GM12878 (cell line): Measurements from ENCODE around the gene BEND7. TPM values are rescaled to one million over a fixed set of nuclear protein-coding genes. Genes with fewer than 3 reads are reported as not detected.

Experiments
- ATAC-seq: fragments of 200-7000 bp; cut with Tn5 transposase; 3 replicates; pipeline ENCODE4 v1.9.1; 2020; ENCODE audit warnings: mild to moderate bottlenecking, moderate library complexity
- BruUV-seq: library from RNA; stranded (reverse); fragments of 400-500 nt; replicated peaks from 2 replicates; lab custom pipeline; 2021; lab: Mats Ljungman, UMichigan
- CTCF ChIA-PET: fragments of 300-600 bp; sonication (Branson Sonifier 250); formaldehyde crosslinking; extraction: SDS; loops from one replicate; lab custom pipeline; 2021; ENCODE audit warnings: inconsistent platforms; lab: Yijun Ruan, JAX
- POLR2A ChIA-PET: fragments of 350-600 bp; formaldehyde crosslinking; extraction: SDS; loops from one replicate; lab custom pipeline; 2021; ENCODE audit warnings: inconsistent platforms; lab: Charles Lee
- RAD21 ChIA-PET: fragments of 300-600 bp; sonication (Branson Sonifier 250); formaldehyde crosslinking; loops from one replicate; lab custom pipeline; 2023; ENCODE audit warnings: antibody characterized with exemption; ENCODE audit not compliant: unreplicated experiment; lab: Charles Lee
- SMC1A ChIA-PET: fragments of 300-600 bp; sonication (Branson Sonifier 250); formaldehyde crosslinking; loops from one replicate; lab custom pipeline; 2023; ENCODE audit not compliant: unreplicated experiment, uncharacterized antibody; lab: Charles Lee
- DNase-seq: peaks from one replicate; pipeline ENCODE4 v3.0.0-alpha.2; 2011; ENCODE audit warnings: low read depth, low spot score
- FAIRE-seq: peaks from 3 replicates; lab custom pipeline; 2011; peaks lifted over from hg19 to GRCh38; lab: Jason Lieb, UNC
- H2AFZ ChIP-seq: 2 replicates; pipeline ENCODE4 v1.6.0; 2011; ENCODE audit warnings: low read depth, low read length, control low read depth; ENCODE audit not compliant: control insufficient read depth
- H3K27ac ChIP-seq: 2 replicates; pipeline ENCODE4 v1.5.1; 2011; ENCODE audit warnings: control low read depth; ENCODE audit not compliant: control insufficient read depth, insufficient read depth
- H3K27me3 ChIP-seq, 2 experiments: replicated peaks in 1 of 2; 2 replicates each; pipeline versions ENCODE4 v1.6.0 to v1.6.1; 2011; ENCODE audit warnings: low read length in 1 of 2; ENCODE audit not compliant: control insufficient read depth in 2 of 2, insufficient read depth in 2 of 2
- H3K36me3 ChIP-seq, 2 experiments: 2 replicates each; pipeline ENCODE4 v1.5.1; 2011; ENCODE audit warnings: low read length in 1 of 2; ENCODE audit not compliant: control insufficient read depth in 2 of 2, insufficient read depth in 2 of 2
- H3K4me1 ChIP-seq: 2 replicates; pipeline ENCODE4 v1.6.1; 2011; ENCODE audit warnings: mild to moderate bottlenecking, low read length, moderate library complexity, mixed read lengths; ENCODE audit not compliant: control insufficient read depth, insufficient read depth
- H3K4me2 ChIP-seq: 2 replicates; pipeline ENCODE4 v1.6.0; 2011; ENCODE audit warnings: control low read depth; ENCODE audit not compliant: control insufficient read depth, insufficient read depth
- H3K4me3 ChIP-seq: fragments of 200-600 bp; sonication (generic); 2 replicates; pipeline ENCODE4 v1.5.1; 2016
- H3K79me2 ChIP-seq: 2 replicates; pipeline ENCODE4 v1.6.0; 2011; ENCODE audit warnings: low read length; ENCODE audit not compliant: control insufficient read depth, insufficient read depth
- H3K9ac ChIP-seq: 2 replicates; pipeline ENCODE4 v1.8.0; 2011; ENCODE audit warnings: low read length, control low read depth, mixed read lengths; ENCODE audit not compliant: control insufficient read depth, insufficient read depth
- H3K9me3 ChIP-seq: replicated peaks from 3 replicates; pipeline ENCODE4 v1.5.1; 2011; ENCODE audit warnings: mild to moderate bottlenecking, low read length; ENCODE audit not compliant: control insufficient read depth, insufficient read depth
- H4K20me1 ChIP-seq: 2 replicates; pipeline ENCODE4 v1.6.0; 2011; ENCODE audit not compliant: control insufficient read depth, insufficient read depth
- ASH2L ChIP-seq: fragments of 300-600, 200-600 bp; sonication (generic); IDR thresholded peaks from 2 replicates; pipeline ENCODE4 v1.6.1; 2017; ENCODE audit warnings: low read depth, mild to moderate bottlenecking, borderline replicate concordance
- BMI1 ChIP-seq: fragments of 450-650 bp; IDR thresholded peaks from 2 replicates; pipeline ENCODE4 v1.6.1; 2016; ENCODE audit warnings: mild to moderate bottlenecking, moderate library complexity, borderline replicate concordance
- CBX5 ChIP-seq: sonication (generic); IDR thresholded peaks from 2 replicates; pipeline ENCODE4 v1.6.1; 2016; ENCODE audit warnings: low read depth, moderate library complexity, mild to moderate bottlenecking, inconsistent platforms
- EGR1 ChIP-seq, 2 experiments: IDR thresholded peaks; 1 replicate in 1 of 2; 2 replicates in 1 of 2; pipeline ENCODE4 v1.6.1; 2011 to 2012; ENCODE audit warnings: low read depth in 2 of 2, low read length in 2 of 2, borderline replicate concordance in 1 of 2, mild to moderate bottlenecking in 1 of 2, moderate library complexity in 1 of 2
- EZH2 ChIP-seq: IDR thresholded peaks from 2 replicates; pipeline ENCODE4 v1.6.1; 2012; ENCODE audit warnings: low read depth, mild to moderate bottlenecking, control low read depth, inconsistent platforms, low read length, borderline replicate concordance; ENCODE audit not compliant: control insufficient read depth
- HCFC1 ChIP-seq: fragments of 150-350 bp; IDR thresholded peaks from 2 replicates; pipeline ENCODE4 v1.6.1; 2014; ENCODE audit warnings: low read length
- HDAC6 ChIP-seq: fragments of 200-600 bp; sonication (generic); IDR thresholded peaks from one replicate; pipeline ENCODE4 v1.8.0; 2017; ENCODE audit warnings: antibody characterized with exemption; ENCODE audit not compliant: unreplicated experiment
- HDGF ChIP-seq: fragments of 450-650 bp; IDR thresholded peaks from 2 replicates; pipeline ENCODE4 v1.6.1; 2016; ENCODE audit warnings: antibody characterized with exemption
- LARP7 ChIP-seq: fragments of 450-650 bp; IDR thresholded peaks from 2 replicates; pipeline ENCODE4 v1.6.1; 2017; ENCODE audit warnings: mild to moderate bottlenecking
- MYB ChIP-seq: fragments of 150-350 bp; IDR thresholded peaks from 2 replicates; pipeline ENCODE4 v1.6.1; 2014; ENCODE audit warnings: mild to moderate bottlenecking, low read depth, low read length, borderline replicate concordance
- RB1 ChIP-seq: fragments of 450-650 bp; formaldehyde crosslinking; IDR thresholded peaks from 2 replicates; pipeline ENCODE4 v1.6.1; 2017; ENCODE audit warnings: mild to moderate bottlenecking, borderline replicate concordance
- SIX5 ChIP-seq: IDR thresholded peaks from 2 replicates; pipeline ENCODE4 v1.6.1; 2011; ENCODE audit warnings: mild to moderate bottlenecking, low read depth, low read length, moderate library complexity; ENCODE audit not compliant: severe bottlenecking
- WGBS: methylation state at CpG from one replicate; pipeline ENCODE4 v1.1.6; 2016; ENCODE audit warnings: low lambda C conversion rate; ENCODE audit not compliant: insufficient replicate concordance, insufficient coverage; ENCODE audit errors: missing lambda C conversion rate; 5-methylcytosine and 5-hydroxymethylcytosine counted together
- in situ Hi-C: fragments of 300-500 bp; cut with MboI; formaldehyde crosslinking; loops from 9 replicates; pipeline ENCODE4 v1.14.3; 2018; ENCODE audit warnings: mixed read lengths
- intact Hi-C: fragments of 100-400 bp; cut with micrococcal nuclease; formaldehyde crosslinking; loops from one replicate; pipeline ENCODE4 v1.14.2; 2022; ENCODE audit not compliant: unreplicated experiment
- polyA plus RNA-seq, 11 experiments: library from polyadenylated mRNA; depleted of rRNA in 4 of 11; unstranded in 6 of 11; stranded (reverse) in 5 of 11; fragments of >200 nt; fragmentation: Nextera tagmentation in 4 of 11; fragmentation: Illumina TruSeq in 1 of 11; extraction: Ambion mirVana in 4 of 11; extraction: Trizol in 1 of 11; gene quantifications; 1 replicate in 1 of 11; 2 replicates in 10 of 11; pipeline versions ENCODE4 v1.2.1 to v1.2.3, GENCODE V29; 2011 to 2016; ENCODE audit warnings: inconsistent platforms in 2 of 11, missing spikeins in 2 of 11, low read depth in 1 of 11
- total RNA-seq, 4 experiments: library from RNA; depleted of rRNA in 3 of 4; stranded (reverse); fragments of >200 nt in 3 of 4; fragmentation: Illumina TruSeq in 1 of 4; extraction: Trizol in 1 of 4; gene quantifications; 2 replicates each; pipeline versions ENCODE4 v1.2.1 to v1.2.3, GENCODE V29; 2013 to 2021
- TF ChIP-seq, protein P1 (sequence below): fragments of 450-650 bp; IDR thresholded peaks from 2 replicates; pipeline ENCODE4 v1.6.1; 2016; ENCODE audit warnings: mild to moderate bottlenecking, moderate library complexity, borderline replicate concordance
- TF ChIP-seq, protein P2 (sequence below): fragments of 450-650 bp; IDR thresholded peaks from 2 replicates; pipeline ENCODE4 v1.6.1; 2017; ENCODE audit warnings: mild to moderate bottlenecking, moderate library complexity
- TF ChIP-seq, protein P3 (sequence below): fragments of 450-650 bp; IDR thresholded peaks from 2 replicates; pipeline ENCODE4 v1.6.1; 2014; ENCODE audit warnings: mild to moderate bottlenecking

The BEND7 gene
- total and polyA plus RNA-seq, 10 of the 15 experiments (the other 5 are each of a cell fraction or from before 2014, with no cell fraction given): not detected

DNA sequence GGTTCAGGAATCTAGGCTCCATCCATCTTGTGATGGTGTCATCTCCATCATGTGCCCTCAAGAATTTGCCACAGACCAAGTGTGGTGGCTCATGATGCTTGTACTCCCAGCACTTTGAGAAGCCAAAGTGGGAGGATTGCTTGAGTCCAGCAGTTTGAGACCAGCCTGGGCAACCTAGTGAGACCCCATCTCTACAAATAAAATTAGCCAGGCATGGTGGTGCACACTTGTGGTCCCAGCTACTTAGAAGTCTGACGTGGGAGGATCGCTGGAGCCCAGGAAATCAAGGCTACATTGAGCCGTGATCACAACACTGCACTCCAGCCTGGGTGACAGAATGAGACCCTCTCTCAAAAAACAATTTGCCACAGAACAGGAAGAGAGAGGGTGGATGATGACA lies 127.7 kb downstream of the BEND7 start:
- H3K4me2 ChIP-seq: no peak overlapping the region
- H3K36me3 ChIP-seq: no peaks in the 10 kb centered on the region
- no peak for DNase-seq
- H3K27me3 ChIP-seq: no peaks in the 10 kb centered on the region; a peak in 1 of 4 replicates
- POLR2A ChIA-PET: interaction anchor here (0.6 kb wide), 1 partner anchor 32 kb away, joined by 9 read pairs; no protein-coding TSS in a partner anchor
- H3K4me1 ChIP-seq: no peaks in the 10 kb centered on the region
- SMC1A ChIA-PET: no interaction called here
- no peak overlapping the region for H3K4me3 ChIP-seq
- RAD21 ChIA-PET: no interaction called here
- H4K20me1 ChIP-seq: no peaks in the 10 kb centered on the region
- no peak for FAIRE-seq
- H3K9ac ChIP-seq: no peak overlapping the region
- intact Hi-C loops (no loop called here), in situ Hi-C loops (no loop called here)
- H2AFZ ChIP-seq: no peak overlapping the region
- no peak overlapping the region for H3K27ac ChIP-seq
- no peaks in the 10 kb centered on the region for H3K9me3 ChIP-seq
- no peak for ATAC-seq
- WGBS: 54% methylated on average over 3 of the region's 3 CpGs
- H3K79me2 ChIP-seq: no peaks in the 10 kb centered on the region
- CTCF ChIA-PET: no interaction called here
- BruUV-seq: no TSS peak
- TF ChIP-seq, protein P1, sequence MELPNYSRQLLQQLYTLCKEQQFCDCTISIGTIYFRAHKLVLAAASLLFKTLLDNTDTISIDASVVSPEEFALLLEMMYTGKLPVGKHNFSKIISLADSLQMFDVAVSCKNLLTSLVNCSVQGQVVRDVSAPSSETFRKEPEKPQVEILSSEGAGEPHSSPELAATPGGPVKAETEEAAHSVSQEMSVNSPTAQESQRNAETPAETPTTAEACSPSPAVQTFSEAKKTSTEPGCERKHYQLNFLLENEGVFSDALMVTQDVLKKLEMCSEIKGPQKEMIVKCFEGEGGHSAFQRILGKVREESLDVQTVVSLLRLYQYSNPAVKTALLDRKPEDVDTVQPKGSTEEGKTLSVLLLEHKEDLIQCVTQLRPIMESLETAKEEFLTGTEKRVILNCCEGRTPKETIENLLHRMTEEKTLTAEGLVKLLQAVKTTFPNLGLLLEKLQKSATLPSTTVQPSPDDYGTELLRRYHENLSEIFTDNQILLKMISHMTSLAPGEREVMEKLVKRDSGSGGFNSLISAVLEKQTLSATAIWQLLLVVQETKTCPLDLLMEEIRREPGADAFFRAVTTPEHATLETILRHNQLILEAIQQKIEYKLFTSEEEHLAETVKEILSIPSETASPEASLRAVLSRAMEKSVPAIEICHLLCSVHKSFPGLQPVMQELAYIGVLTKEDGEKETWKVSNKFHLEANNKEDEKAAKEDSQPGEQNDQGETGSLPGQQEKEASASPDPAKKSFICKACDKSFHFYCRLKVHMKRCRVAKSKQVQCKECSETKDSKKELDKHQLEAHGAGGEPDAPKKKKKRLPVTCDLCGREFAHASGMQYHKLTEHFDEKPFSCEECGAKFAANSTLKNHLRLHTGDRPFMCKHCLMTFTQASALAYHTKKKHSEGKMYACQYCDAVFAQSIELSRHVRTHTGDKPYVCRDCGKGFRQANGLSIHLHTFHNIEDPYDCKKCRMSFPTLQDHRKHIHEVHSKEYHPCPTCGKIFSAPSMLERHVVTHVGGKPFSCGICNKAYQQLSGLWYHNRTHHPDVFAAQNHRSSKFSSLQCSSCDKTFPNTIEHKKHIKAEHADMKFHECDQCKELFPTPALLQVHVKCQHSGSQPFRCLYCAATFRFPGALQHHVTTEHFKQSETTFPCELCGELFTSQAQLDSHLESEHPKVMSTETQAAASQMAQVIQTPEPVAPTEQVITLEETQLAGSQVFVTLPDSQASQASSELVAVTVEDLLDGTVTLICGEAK: no peak
- TF ChIP-seq BMI1 (no peak), SIX5 (no peak), ASH2L (no peak), CBX5 (no peak), EZH2 (no peak), EGR1 (IDR thresholded peaks at IDR 0.05; ENCODE audit: borderline replicate concordance in 1 of 2, low read depth in 2 of 2, low read length in 2 of 2) (no peak), RB1 (no peak), LARP7 (no peak), MYB (no peak), HDAC6 (no peak), HCFC1 (no peak), HDGF (no peak)
- TF ChIP-seq, protein P2, sequence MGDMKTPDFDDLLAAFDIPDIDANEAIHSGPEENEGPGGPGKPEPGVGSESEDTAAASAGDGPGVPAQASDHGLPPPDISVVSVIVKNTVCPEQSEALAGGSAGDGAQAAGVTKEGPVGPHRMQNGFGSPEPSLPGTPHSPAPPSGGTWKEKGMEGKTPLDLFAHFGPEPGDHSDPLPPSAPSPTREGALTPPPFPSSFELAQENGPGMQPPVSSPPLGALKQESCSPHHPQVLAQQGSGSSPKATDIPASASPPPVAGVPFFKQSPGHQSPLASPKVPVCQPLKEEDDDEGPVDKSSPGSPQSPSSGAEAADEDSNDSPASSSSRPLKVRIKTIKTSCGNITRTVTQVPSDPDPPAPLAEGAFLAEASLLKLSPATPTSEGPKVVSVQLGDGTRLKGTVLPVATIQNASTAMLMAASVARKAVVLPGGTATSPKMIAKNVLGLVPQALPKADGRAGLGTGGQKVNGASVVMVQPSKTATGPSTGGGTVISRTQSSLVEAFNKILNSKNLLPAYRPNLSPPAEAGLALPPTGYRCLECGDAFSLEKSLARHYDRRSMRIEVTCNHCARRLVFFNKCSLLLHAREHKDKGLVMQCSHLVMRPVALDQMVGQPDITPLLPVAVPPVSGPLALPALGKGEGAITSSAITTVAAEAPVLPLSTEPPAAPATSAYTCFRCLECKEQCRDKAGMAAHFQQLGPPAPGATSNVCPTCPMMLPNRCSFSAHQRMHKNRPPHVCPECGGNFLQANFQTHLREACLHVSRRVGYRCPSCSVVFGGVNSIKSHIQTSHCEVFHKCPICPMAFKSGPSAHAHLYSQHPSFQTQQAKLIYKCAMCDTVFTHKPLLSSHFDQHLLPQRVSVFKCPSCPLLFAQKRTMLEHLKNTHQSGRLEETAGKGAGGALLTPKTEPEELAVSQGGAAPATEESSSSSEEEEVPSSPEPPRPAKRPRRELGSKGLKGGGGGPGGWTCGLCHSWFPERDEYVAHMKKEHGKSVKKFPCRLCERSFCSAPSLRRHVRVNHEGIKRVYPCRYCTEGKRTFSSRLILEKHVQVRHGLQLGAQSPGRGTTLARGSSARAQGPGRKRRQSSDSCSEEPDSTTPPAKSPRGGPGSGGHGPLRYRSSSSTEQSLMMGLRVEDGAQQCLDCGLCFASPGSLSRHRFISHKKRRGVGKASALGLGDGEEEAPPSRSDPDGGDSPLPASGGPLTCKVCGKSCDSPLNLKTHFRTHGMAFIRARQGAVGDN: no peak
- TF ChIP-seq, protein P3, sequence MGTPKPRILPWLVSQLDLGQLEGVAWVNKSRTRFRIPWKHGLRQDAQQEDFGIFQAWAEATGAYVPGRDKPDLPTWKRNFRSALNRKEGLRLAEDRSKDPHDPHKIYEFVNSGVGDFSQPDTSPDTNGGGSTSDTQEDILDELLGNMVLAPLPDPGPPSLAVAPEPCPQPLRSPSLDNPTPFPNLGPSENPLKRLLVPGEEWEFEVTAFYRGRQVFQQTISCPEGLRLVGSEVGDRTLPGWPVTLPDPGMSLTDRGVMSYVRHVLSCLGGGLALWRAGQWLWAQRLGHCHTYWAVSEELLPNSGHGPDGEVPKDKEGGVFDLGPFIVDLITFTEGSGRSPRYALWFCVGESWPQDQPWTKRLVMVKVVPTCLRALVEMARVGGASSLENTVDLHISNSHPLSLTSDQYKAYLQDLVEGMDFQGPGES: no peak
